GM23338 (cell line): Measurements from ENCODE around the gene PROSER2. TPM values are rescaled to one million over a fixed set of nuclear protein-coding genes. Genes with fewer than 3 reads are reported as not detected.

Source experiments
- ATAC-seq: fragments of 200-7000 bp; cut with Tn5 transposase; 3 replicates; pipeline ENCODE4 v1.9.1; 2020
- DNase-seq: peaks from one replicate; pipeline ENCODE4 v3.0.0-alpha.2; 2015; ENCODE audit warnings: low spot score
- H2AFZ ChIP-seq: fragments of 200-600 bp; sonication (generic); 2 replicates; pipeline ENCODE4 v1.8.0; 2016; ENCODE audit warnings: antibody characterized with exemption, mild to moderate bottlenecking, moderate library complexity
- H3F3A ChIP-seq: fragments of 200-600 bp; sonication (generic); replicated peaks from 2 replicates; pipeline ENCODE4 v1.8.0; 2017; ENCODE audit warnings: antibody characterized with exemption, mixed run types, low read depth
- H3K27ac ChIP-seq: fragments of 200-600 bp; sonication (generic); 2 replicates; pipeline ENCODE4 v1.6.1; 2016; ENCODE audit warnings: low read depth
- H3K27me3 ChIP-seq: fragments of 200-600 bp; sonication (generic); 2 replicates; pipeline ENCODE4 v1.8.0; 2016; ENCODE audit warnings: mild to moderate bottlenecking, mixed run types, moderate library complexity; ENCODE audit not compliant: insufficient read depth
- H3K36me3 ChIP-seq: fragments of 200-600 bp; sonication (generic); 2 replicates; pipeline ENCODE4 v1.8.0; 2016; ENCODE audit warnings: mild to moderate bottlenecking; ENCODE audit not compliant: insufficient read depth
- H3K4me1 ChIP-seq: fragments of 200-600 bp; sonication (generic); 2 replicates; pipeline ENCODE4 v1.8.0; 2016; ENCODE audit warnings: mild to moderate bottlenecking, moderate library complexity; ENCODE audit not compliant: insufficient read depth
- H3K4me2 ChIP-seq: fragments of 200-600 bp; sonication (generic); 2 replicates; pipeline ENCODE4 v1.7.1; 2017; ENCODE audit warnings: mixed run types
- H3K4me3 ChIP-seq: fragments of 200-600 bp; sonication (generic); 2 replicates; pipeline ENCODE4 v1.6.1; 2016; ENCODE audit warnings: mixed run types
- H3K79me2 ChIP-seq: fragments of 200-600 bp; sonication (generic); replicated peaks from 2 replicates; pipeline ENCODE4 v1.8.0; 2017; ENCODE audit warnings: mild to moderate bottlenecking; ENCODE audit not compliant: insufficient read depth
- H3K9me2 ChIP-seq: fragments of 200-600 bp; sonication (generic); 2 replicates; pipeline ENCODE4 v1.8.0; 2017; ENCODE audit not compliant: insufficient read depth
- H4K20me1 ChIP-seq: fragments of 200-600 bp; sonication (generic); replicated peaks from 2 replicates; pipeline ENCODE4 v1.8.0; 2017; ENCODE audit warnings: mild to moderate bottlenecking; ENCODE audit not compliant: insufficient read depth
- H3K27ac Mint-ChIP-seq: 2 replicates; pipeline ENCODE4 v1.8.0; 2020; ENCODE audit warnings: inconsistent platforms, mild to moderate bottlenecking, moderate library complexity, mixed read lengths
- H3K27me3 Mint-ChIP-seq: 3 replicates; pipeline ENCODE4 v1.8.0; 2022; ENCODE audit warnings: low read depth, mild to moderate bottlenecking, moderate library complexity, mixed read lengths, inconsistent platforms; ENCODE audit not compliant: insufficient read depth, poor library complexity
- H3K36me3 Mint-ChIP-seq: 3 replicates; pipeline ENCODE4 v1.8.0; 2021; ENCODE audit warnings: low read depth, mild to moderate bottlenecking, inconsistent platforms, moderate library complexity, mixed read lengths
- H3K4me1 Mint-ChIP-seq: 3 replicates; pipeline ENCODE4 v1.8.0; 2020; ENCODE audit warnings: mild to moderate bottlenecking, inconsistent platforms, mixed read lengths
- H3K4me3 Mint-ChIP-seq: 3 replicates; pipeline ENCODE4 v1.8.0; 2021; ENCODE audit warnings: moderate library complexity, mild to moderate bottlenecking, inconsistent platforms, mixed read lengths
- H3K9me3 Mint-ChIP-seq: 3 replicates; pipeline ENCODE4 v1.8.0; 2020; ENCODE audit warnings: moderate library complexity, mild to moderate bottlenecking, inconsistent platforms, mixed read lengths
- CTCF ChIP-seq, 2 experiments: fragments of 200-600 bp in 1 of 2; sonication (generic) in 1 of 2; conservative IDR thresholded peaks; 2 replicates each; pipeline versions ENCODE4 v1.5.1 to v1.6.1; 2016 to 2017; ENCODE audit warnings: antibody characterized with exemption in 2 of 2, low read depth in 2 of 2, mild to moderate bottlenecking in 2 of 2, moderate library complexity in 1 of 2
- ETS1 ChIP-seq: IDR thresholded peaks from 2 replicates; pipeline ENCODE4 v1.6.1; 2016; ENCODE audit warnings: antibody characterized with exemption
- JUNB ChIP-seq: IDR thresholded peaks from one replicate; pipeline ENCODE4 v1.6.1; 2016; ENCODE audit warnings: antibody characterized with exemption; ENCODE audit not compliant: unreplicated experiment
- NANOG ChIP-seq: IDR thresholded peaks from 2 replicates; pipeline ENCODE4 v1.6.1; 2016; ENCODE audit warnings: antibody characterized with exemption, borderline replicate concordance
- REST ChIP-seq: IDR thresholded peaks from one replicate; pipeline ENCODE4 v1.6.1; 2018; ENCODE audit warnings: antibody characterized with exemption; ENCODE audit not compliant: unreplicated experiment
- STAT1 ChIP-seq: IDR thresholded peaks from one replicate; pipeline ENCODE4 v1.6.1; 2016; ENCODE audit warnings: antibody characterized with exemption; ENCODE audit not compliant: unreplicated experiment
- ZNF462 ChIP-seq: fragments of 250-450 bp; sonication (Bioruptor Pico); IDR thresholded peaks from 2 replicates; pipeline ENCODE4 v1.5.0; 2020; ENCODE audit warnings: mild to moderate bottlenecking, moderate library complexity
- polyA plus RNA-seq: library from polyadenylated mRNA; unstranded; fragments of >200 nt; fragmentation: Nextera tagmentation; extraction: Ambion mirVana; gene quantifications from 2 replicates; pipeline ENCODE4 v1.2.1, GENCODE V29; 2016
- total RNA-seq: library from RNA; depleted of rRNA; stranded (reverse); fragments of >200 nt; shearing (Covaris generic); gene quantifications from 2 replicates; pipeline ENCODE4 v1.2.3, GENCODE V29; 2014

PROSER2 gene
- total and polyA plus RNA-seq, 2 experiments from 2014 or later, result 4.2 to 10.8 TPM

GRCh38 chr10:11876324-11876723 lies 53.2 kb downstream of the PROSER2 start:
- TF ChIP-seq REST (no peak), JUNB (no peak), ETS1 (no peak)
- Mint-ChIP-seq H3K36me3 (no peaks in the 10 kb centered on the region; the same call in 2 of the 3 replicates), H3K4me3 (no peak overlapping the region), H3K9me3 (no peaks in the 10 kb centered on the region), H3K27me3 (peaks cover 7% of the 10 kb centered on the region), H3K4me1 (peaks cover 37% of the 10 kb centered on the region), H3K27ac (no peak overlapping the region; the same call in 1 of the 2 replicates)
- Histone ChIP-seq H3F3A (no peaks in the 10 kb centered on the region; the same call in none of the 2 replicates), H3K4me2 (no peak overlapping the region), H3K27me3 (peaks cover 6% of the 10 kb centered on the region; the same call in 1 of the 2 replicates), H3K9me2 (no peaks in the 10 kb centered on the region), H2AFZ (peak overlapping the region; percentile 61; the same call in 1 of the 2 replicates), H3K79me2 (no peaks in the 10 kb centered on the region), H3K4me1 (peaks cover 30% of the 10 kb centered on the region), H3K4me3 (no peak overlapping the region), H3K36me3 (no peaks in the 10 kb centered on the region), H3K27ac (no peak overlapping the region), H4K20me1 (no peaks in the 10 kb centered on the region)
- ATAC-seq (no peak), DNase-seq (no peak)

GRCh38 chr10:11876805-11877590 lies 53.8 kb downstream of the PROSER2 start:
- peaks cover 39% of the 10 kb centered on the region for H3K4me1 Mint-ChIP-seq
- H3K36me3 Mint-ChIP-seq, result peaks cover 2% of the 10 kb centered on the region; the same call in 1 of the 3 replicates
- DNase-seq, result no peak
- no peak overlapping the region for H3K4me3 Mint-ChIP-seq
- no peaks in the 10 kb centered on the region for H3K36me3 ChIP-seq
- no peaks in the 10 kb centered on the region for H4K20me1 ChIP-seq
- peaks cover 30% of the 10 kb centered on the region for H3K4me1 ChIP-seq
- H3K9me2 ChIP-seq, result no peaks in the 10 kb centered on the region
- H3K27ac ChIP-seq, result no peak overlapping the region
- H3K9me3 Mint-ChIP-seq, result no peaks in the 10 kb centered on the region
- H3K4me3 ChIP-seq, result no peak overlapping the region
- no peaks in the 10 kb centered on the region; the same call in 1 of the 2 replicates for H3F3A ChIP-seq
- no peaks in the 10 kb centered on the region for H3K27me3 ChIP-seq
- no peak overlapping the region for H2AFZ ChIP-seq
- no peak for ATAC-seq
- no peak overlapping the region for H3K27ac Mint-ChIP-seq
- no peaks in the 10 kb centered on the region for H3K79me2 ChIP-seq
- no peak overlapping the region for H3K4me2 ChIP-seq
- peaks cover 7% of the 10 kb centered on the region for H3K27me3 Mint-ChIP-seq
- TF ChIP-seq ZNF462 (CRISPR knock-in tag) (no peak), CTCF (conservative IDR thresholded peaks at IDR 0.05; ENCODE audit: low read depth in 2 of 2) (no peak), NANOG (no peak), STAT1 (no peak)
